GM12878 (cell line): ENCODE measurements around the gene CHN1.

ENCODE experiments used
- BMI1 ChIP-seq: fragments of 450-650 bp; IDR thresholded peaks from 2 replicates; pipeline ENCODE4 v1.6.1; 2016; ENCODE audit warnings: mild to moderate bottlenecking, moderate library complexity, borderline replicate concordance
- CEBPB ChIP-seq, 2 experiments: fragments of 150-350 bp in 1 of 2; IDR thresholded peaks; 2 replicates each; pipeline ENCODE4 v1.6.1; 2012 to 2014; ENCODE audit warnings: low read depth in 2 of 2, low read length in 2 of 2, borderline replicate concordance in 1 of 2, inconsistent platforms in 1 of 2
- CTCF ChIP-seq, 3 experiments: IDR thresholded peaks in 2 of 3; conservative IDR thresholded peaks in 1 of 3; 2 replicates each; pipeline ENCODE4 v1.5.1; 2011; ENCODE audit warnings: low read depth in 3 of 3, low read length in 3 of 3, mild to moderate bottlenecking in 3 of 3, control low read depth in 2 of 3, moderate library complexity in 2 of 3, inconsistent platforms in 1 of 3, mixed read lengths in 1 of 3; ENCODE audit not compliant: control insufficient read depth in 2 of 3, insufficient read depth in 1 of 3; ENCODE audit errors: extremely low read depth in 1 of 3
- EZH2 ChIP-seq: IDR thresholded peaks from 2 replicates; pipeline ENCODE4 v1.6.1; 2012; ENCODE audit warnings: low read depth, mild to moderate bottlenecking, control low read depth, inconsistent platforms, low read length, borderline replicate concordance; ENCODE audit not compliant: control insufficient read depth
- RAD51 ChIP-seq: fragments of 450-650 bp; IDR thresholded peaks from 2 replicates; pipeline ENCODE4 v1.6.1; 2016; ENCODE audit warnings: moderate library complexity, mild to moderate bottlenecking, inconsistent platforms
- USF1 ChIP-seq: IDR thresholded peaks from 2 replicates; pipeline ENCODE4 v1.6.1; 2011; ENCODE audit warnings: borderline replicate concordance, low read depth, mild to moderate bottlenecking, moderate library complexity, mixed read lengths, low read length; ENCODE audit not compliant: insufficient read depth; ENCODE audit errors: extremely low read length

- no peak for TF ChIP-seq CTCF (IDR thresholded peaks at IDR 0.05 in 2 of 3, conservative IDR thresholded peaks at IDR 0.05 in 1 of 3; ENCODE audit: control insufficient read depth in 2 of 3, extremely low read depth in 1 of 3, insufficient read depth in 1 of 3, low read depth in 3 of 3, low read length in 3 of 3)
- no peak for TF ChIP-seq CEBPB (IDR thresholded peaks at IDR 0.05; ENCODE audit: borderline replicate concordance in 1 of 2, low read depth in 2 of 2, low read length in 2 of 2)
- no peak for TF ChIP-seq EZH2
- no peak for TF ChIP-seq BMI1
- no peak for TF ChIP-seq RAD51
- no peak for TF ChIP-seq USF1
These were observed 8.6 kb downstream of the CHN1 start for GRCh38 chr2:174996622-174997021.
